Transverse colon (tissue), 4 donors: ENCODE results near the gene SUSD4. TPM values are rescaled to one million over a fixed set of nuclear protein-coding genes. Genes with fewer than 3 reads are reported as not detected.

Experiments used
- DNase-seq: peaks from one replicate; pipeline ENCODE4 v3.0.0-alpha.2; 2019
- H3K27ac ChIP-seq, 4 donors: fragments of 200-600 bp; sonication (generic); 2 replicates each; pipeline ENCODE4 v1.5.1; 2016 to 2018; ENCODE audit warnings: inconsistent platforms in 4 of 4
- H3K27me3 ChIP-seq: fragments of 200-600 bp; sonication (generic); 2 replicates; pipeline ENCODE4 v1.5.1; 2017; ENCODE audit warnings: inconsistent platforms
- H3K36me3 ChIP-seq, 4 donors: fragments of 200-600 bp; sonication (generic); 2 replicates each; pipeline ENCODE4 v1.5.1; 2017 to 2019; ENCODE audit warnings: inconsistent platforms in 4 of 4
- H3K4me1 ChIP-seq, 4 donors: fragments of 200-600 bp; sonication (generic); 2 replicates each; pipeline ENCODE4 v1.5.1; 2017 to 2020; ENCODE audit warnings: inconsistent platforms in 4 of 4
- H3K4me3 ChIP-seq, 4 donors: fragments of 200-600 bp; sonication (generic); 1 replicate in 1 of 4; 2 replicates in 3 of 4; pipeline versions ENCODE4 v1.5.1 to v1.6.1; 2017 to 2019; ENCODE audit warnings: inconsistent platforms in 4 of 4
- H3K9me3 ChIP-seq, 2 donors: fragments of 200-600 bp; sonication (generic); 2 replicates each; pipeline ENCODE4 v1.5.1; 2017 to 2019; ENCODE audit warnings: inconsistent platforms in 2 of 2
- CTCF ChIP-seq, 5 experiments: fragments of 200-600 bp in 3 of 5; fragments of 450-650 bp in 2 of 5; sonication (generic) in 3 of 5; IDR thresholded peaks; 1 replicate in 2 of 5; 2 replicates in 3 of 5; pipeline ENCODE4 v1.5.1; 2016 to 2017; ENCODE audit warnings: antibody characterized with exemption in 5 of 5, inconsistent platforms in 3 of 5, mild to moderate bottlenecking in 2 of 5, moderate library complexity in 1 of 5
- EP300 ChIP-seq: sonication (generic); formaldehyde crosslinking; IDR thresholded peaks from one replicate; pipeline ENCODE4 v1.6.1; 2017; ENCODE audit warnings: antibody characterized with exemption, low read depth
- POLR2A ChIP-seq: fragments of 450-650 bp; IDR thresholded peaks from one replicate; pipeline ENCODE4 v1.6.1; 2016; ENCODE audit warnings: antibody characterized with exemption, mild to moderate bottlenecking, moderate library complexity
- POLR2AphosphoS5 ChIP-seq, 3 donors: sonication (generic); formaldehyde crosslinking; IDR thresholded peaks; one replicate each; pipeline ENCODE4 v1.6.1; 2016; ENCODE audit warnings: antibody characterized with exemption in 3 of 3
- WGBS, 2 donors: methylation state at CpG; one replicate each; pipeline ENCODE4 v1.1.5; 2018; ENCODE audit warnings: low coverage in 1 of 2; 5-methylcytosine and 5-hydroxymethylcytosine counted together
- in situ Hi-C, 4 donors: fragments of 200-750 bp; cut with MboI; loops; one replicate each; pipeline versions ENCODE4 v1.15.0 to v1.15.1; 2017; ENCODE audit warnings: low sequenced_read_pairs in 3 of 4, low pct_ligation_motif_present in 1 of 4, low pct_unique_long_range_greater_than_20kb in 1 of 4
- intact Hi-C: fragments of 100-400 bp; cut with DNase I; formaldehyde crosslinking; loops from one replicate; pipeline ENCODE4 v1.15.1; 2023; ENCODE audit warnings: low total_unique reads
- total RNA-seq, 4 donors: library from RNA; depleted of rRNA; stranded (reverse); fragments of >200 nt; gene quantifications; one replicate each; pipeline ENCODE4 v1.1.0, GENCODE V29; 2016

Gene SUSD4
- total RNA-seq, 4 donors from 2014 or later = 0.32 to 1.2 TPM; not detected in 2

GRCh38 chr1:223349241-223349640 is 14.7 kb downstream of the SUSD4 start:
- intact Hi-C loops = no loop called here
- TF ChIP-seq EP300 (no peak), POLR2AphosphoS5 (IDR thresholded peaks at IDR 0.05) (no peak), CTCF (IDR thresholded peaks at IDR 0.05) (no peak), POLR2A (no peak)
- H3K4me1 ChIP-seq = no peaks in the 10 kb centered on the region
- no peak overlapping the region for H3K4me3 ChIP-seq
- H3K27me3 ChIP-seq = peaks cover 22% of the 10 kb centered on the region
- H3K27ac ChIP-seq = no peak overlapping the region
- H3K9me3 ChIP-seq = no peaks in the 10 kb centered on the region
- 85 to 93% methylated on average over 3 of the region's 3 CpGs for WGBS, 2 donors
- DNase-seq = no peak
- no peaks in the 10 kb centered on the region for H3K36me3 ChIP-seq
- in situ Hi-C loops = no loop called here

GRCh38 chr1:223348439-223348838 is 15.5 kb downstream of the SUSD4 start:
- in situ Hi-C loops (no loop called here), intact Hi-C loops (no loop called here)
- Histone ChIP-seq H3K4me1 (no peaks in the 10 kb centered on the region), H3K4me3 (no peak overlapping the region), H3K27ac (no peak overlapping the region), H3K9me3 (no peaks in the 10 kb centered on the region), H3K27me3 (peaks cover 16% of the 10 kb centered on the region), H3K36me3 (no peaks in the 10 kb centered on the region)
- DNase-seq = no peak
- 68 to 93% methylated on average over 2 of the region's 2 CpGs for WGBS, 2 donors
- TF ChIP-seq POLR2AphosphoS5 (IDR thresholded peaks at IDR 0.05) (no peak), POLR2A (no peak), EP300 (no peak), CTCF (IDR thresholded peaks at IDR 0.05) (no peak)

DNA sequence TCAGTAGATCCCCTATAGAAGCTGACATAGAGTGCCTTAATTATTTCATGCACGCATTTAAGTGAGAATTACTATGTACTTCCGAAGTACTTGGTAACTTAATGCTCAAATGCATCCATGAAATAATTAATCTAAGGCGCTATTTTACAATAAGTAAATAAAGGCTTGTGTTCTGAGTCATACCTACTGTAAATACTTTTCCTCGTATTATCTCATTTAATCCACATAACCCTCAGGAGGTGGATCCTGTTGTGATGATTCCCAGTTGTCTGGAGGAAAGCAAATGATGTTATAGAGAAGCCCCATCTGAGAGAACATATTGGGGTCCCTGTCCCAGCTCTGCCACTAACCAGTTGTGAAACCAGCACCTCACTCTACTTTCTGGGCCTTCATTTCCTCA is 16.4 kb downstream of the SUSD4 start:
- Histone ChIP-seq H3K4me3 (no peak overlapping the region), H3K4me1 (no peaks in the 10 kb centered on the region), H3K9me3 (no peaks in the 10 kb centered on the region), H3K27me3 (peaks cover 9% of the 10 kb centered on the region), H3K27ac (no peak overlapping the region), H3K36me3 (no peaks in the 10 kb centered on the region)
- 73 to 83% methylated on average over 4 of the region's 4 CpGs for WGBS, 2 donors
- TF ChIP-seq POLR2A = no peak
- no peak for TF ChIP-seq POLR2AphosphoS5 (IDR thresholded peaks at IDR 0.05)
- no peak for TF ChIP-seq CTCF (IDR thresholded peaks at IDR 0.05)
- TF ChIP-seq EP300 = no peak
- in situ Hi-C loops (no loop called here), intact Hi-C loops (no loop called here)
- no peak for DNase-seq

DNA sequence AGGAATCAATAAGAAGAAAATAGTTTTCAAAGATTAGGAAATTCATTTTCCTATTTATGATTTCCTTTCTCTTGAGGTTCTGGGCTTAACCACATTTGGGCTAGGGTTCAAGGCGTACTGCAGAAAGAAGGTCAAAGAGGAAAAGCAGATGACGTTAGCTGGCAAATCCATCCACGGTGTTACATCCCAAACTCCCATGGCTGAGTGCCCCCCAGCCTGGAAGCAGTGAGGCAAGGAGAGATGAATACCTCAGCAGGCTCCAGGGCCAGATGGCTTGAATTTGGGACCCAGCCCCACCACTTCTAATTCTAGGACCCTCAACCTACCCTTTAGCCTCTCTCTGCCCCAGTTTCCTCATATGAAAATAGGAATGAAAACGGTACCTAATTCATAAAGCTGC is 17.7 kb downstream of the SUSD4 start:
- TF ChIP-seq CTCF (IDR thresholded peaks at IDR 0.05) (no peak), EP300 (no peak), POLR2A (no peak), POLR2AphosphoS5 (IDR thresholded peaks at IDR 0.05) (no peak)
- no peaks in the 10 kb centered on the region for H3K9me3 ChIP-seq
- whole genome bisulfite sequencing, 2 donors = 87 to 91% methylated on average over 4 of the region's 4 CpGs
- H3K4me3 ChIP-seq = no peak overlapping the region
- intact Hi-C loops (no loop called here), in situ Hi-C loops (no loop called here)
- DNase-seq = no peak
- no peaks in the 10 kb centered on the region for H3K27me3 ChIP-seq
- H3K27ac ChIP-seq = no peak overlapping the region
- H3K36me3 ChIP-seq = no peaks in the 10 kb centered on the region
- H3K4me1 ChIP-seq = no peaks in the 10 kb centered on the region
